Measurements from ENCODE around the gene CHN2.

CHN2 gene

DNA sequence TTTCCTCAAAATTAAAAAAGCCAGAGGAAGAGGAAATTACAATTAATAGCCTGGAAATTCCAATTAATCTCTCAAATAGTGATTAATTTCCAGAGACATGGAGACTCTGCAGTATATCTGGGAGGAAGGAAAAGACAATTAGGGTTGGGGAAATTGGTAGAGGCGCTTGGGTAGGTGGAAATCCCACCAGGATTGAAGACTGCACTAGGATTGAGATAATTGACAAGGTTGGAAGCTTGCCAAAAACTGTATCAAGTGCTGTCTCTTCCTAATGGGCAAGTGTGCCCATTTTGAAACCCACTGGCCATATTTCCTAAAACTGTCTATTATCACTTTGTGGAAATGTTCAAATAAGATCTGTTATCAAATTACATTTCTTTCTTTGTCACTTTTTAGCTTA is 21.6 kb downstream of the CHN2 start:
- Histone ChIP-seq H3K9me3 (ENCODE audit: control insufficient read depth, low read length) (no peaks in the 10 kb centered on the region), H3K27ac (ENCODE audit: insufficient read depth, low read length, poor library complexity, severe bottlenecking) (no peak overlapping the region), H3K27me3 (replicated peaks; ENCODE audit: control insufficient read depth, insufficient read depth, low read length, poor library complexity, severe bottlenecking) (no peaks in the 10 kb centered on the region), H3K4me3 (ENCODE audit: insufficient read depth, low read depth, low read length, poor library complexity, severe bottlenecking) (no peak overlapping the region), H3K36me3 (ENCODE audit: control insufficient read depth, insufficient read depth, low read length) (no peaks in the 10 kb centered on the region), H3K4me1 (ENCODE audit: control insufficient read depth, insufficient read depth, low read length, poor library complexity, severe bottlenecking) (no peaks in the 10 kb centered on the region)
- no peak for DNase-seq

- Histone ChIP-seq H3K4me1 (ENCODE audit: control insufficient read depth, insufficient read depth, low read length, poor library complexity, severe bottlenecking) (no peaks in the 10 kb centered on the region), H3K27me3 (replicated peaks; ENCODE audit: control insufficient read depth, insufficient read depth, low read length, poor library complexity, severe bottlenecking) (no peaks in the 10 kb centered on the region), H3K27ac (ENCODE audit: insufficient read depth, low read length, poor library complexity, severe bottlenecking) (no peak overlapping the region), H3K9me3 (ENCODE audit: control insufficient read depth, low read length) (no peaks in the 10 kb centered on the region), H3K36me3 (ENCODE audit: control insufficient read depth, insufficient read depth, low read length) (no peaks in the 10 kb centered on the region), H3K4me3 (ENCODE audit: insufficient read depth, low read depth, low read length, poor library complexity, severe bottlenecking) (no peak overlapping the region)
- DNase-seq, result no peak
Measured at GRCh38 chr7:29217113-29217512, 22.5 kb downstream of the CHN2 start.

DNA sequence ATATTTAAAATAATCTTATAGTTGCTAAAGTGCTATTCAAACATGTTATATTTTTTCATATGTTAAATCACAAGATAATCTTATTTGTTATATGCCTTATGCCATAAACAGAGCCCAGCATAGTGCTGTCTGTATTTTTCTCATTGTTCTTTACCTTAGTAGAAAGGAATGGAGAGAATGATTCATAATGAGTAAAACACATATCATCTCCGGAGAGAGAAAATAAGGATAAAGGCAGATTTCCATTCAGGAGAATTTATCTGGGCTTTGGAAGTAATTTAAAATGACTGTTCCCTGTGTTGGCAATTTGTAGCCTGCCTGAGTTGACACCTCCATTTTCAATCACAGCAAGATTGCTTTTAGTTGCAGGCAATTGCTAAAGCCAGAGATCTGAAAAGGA is 30.2 kb downstream of the CHN2 start:
- Histone ChIP-seq H3K27me3 (replicated peaks; ENCODE audit: control insufficient read depth, insufficient read depth, low read length, poor library complexity, severe bottlenecking) (no peaks in the 10 kb centered on the region), H3K27ac (ENCODE audit: insufficient read depth, low read length, poor library complexity, severe bottlenecking) (no peak overlapping the region), H3K4me3 (ENCODE audit: insufficient read depth, low read depth, low read length, poor library complexity, severe bottlenecking) (no peak overlapping the region), H3K36me3 (ENCODE audit: control insufficient read depth, insufficient read depth, low read length) (no peaks in the 10 kb centered on the region), H3K9me3 (ENCODE audit: control insufficient read depth, low read length) (no peaks in the 10 kb centered on the region), H3K4me1 (ENCODE audit: control insufficient read depth, insufficient read depth, low read length, poor library complexity, severe bottlenecking) (no peaks in the 10 kb centered on the region)
- DNase-seq, result no peak

DNA sequence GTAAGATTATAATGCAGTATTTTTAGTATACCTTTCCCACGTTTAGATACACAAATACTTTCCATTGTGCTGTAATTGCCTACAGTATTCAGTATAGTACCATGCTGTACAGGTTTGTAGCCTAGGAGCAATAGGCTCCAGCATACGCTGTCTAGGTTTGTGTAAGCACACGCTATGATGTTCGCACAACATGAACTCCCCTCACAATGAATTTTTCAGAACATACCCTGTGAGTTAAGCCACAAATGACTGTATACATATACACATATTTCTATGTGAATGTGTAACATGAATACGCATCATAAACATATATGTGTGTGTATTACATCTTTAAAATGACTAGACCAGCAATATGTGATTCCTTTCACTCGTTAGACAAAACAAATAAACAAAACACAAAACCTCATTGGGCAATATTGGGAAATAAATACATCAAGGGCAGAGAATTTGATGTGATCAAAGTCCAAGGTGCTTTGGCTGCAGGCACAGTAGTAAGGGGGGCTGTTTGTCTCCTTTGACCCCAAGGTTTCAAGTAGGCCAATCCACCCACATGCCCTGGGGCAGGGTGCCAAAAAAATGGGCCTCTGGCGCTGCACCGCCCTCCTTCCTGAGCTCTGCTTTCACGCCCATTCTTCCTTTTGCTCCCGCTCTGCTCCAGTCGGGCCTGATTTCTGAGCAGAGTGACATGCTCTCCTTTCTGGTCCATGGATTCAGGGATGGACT is 33.9 kb downstream of the CHN2 start:
- Histone ChIP-seq H3K4me3 (ENCODE audit: insufficient read depth, low read depth, low read length, poor library complexity, severe bottlenecking) (no peak overlapping the region), H3K9me3 (ENCODE audit: control insufficient read depth, low read length) (no peaks in the 10 kb centered on the region), H3K4me1 (ENCODE audit: control insufficient read depth, insufficient read depth, low read length, poor library complexity, severe bottlenecking) (no peaks in the 10 kb centered on the region), H3K36me3 (ENCODE audit: control insufficient read depth, insufficient read depth, low read length) (no peaks in the 10 kb centered on the region), H3K27ac (ENCODE audit: insufficient read depth, low read length, poor library complexity, severe bottlenecking) (no peak overlapping the region), H3K27me3 (replicated peaks; ENCODE audit: control insufficient read depth, insufficient read depth, low read length, poor library complexity, severe bottlenecking) (no peaks in the 10 kb centered on the region)
- no peak for DNase-seq

GRCh38 chr7:29229066-29229465 is 34.5 kb downstream of the CHN2 start:
- Histone ChIP-seq H3K27me3 (replicated peaks; ENCODE audit: control insufficient read depth, insufficient read depth, low read length, poor library complexity, severe bottlenecking) (no peaks in the 10 kb centered on the region), H3K36me3 (ENCODE audit: control insufficient read depth, insufficient read depth, low read length) (no peaks in the 10 kb centered on the region), H3K27ac (ENCODE audit: insufficient read depth, low read length, poor library complexity, severe bottlenecking) (no peak overlapping the region), H3K4me3 (ENCODE audit: insufficient read depth, low read depth, low read length, poor library complexity, severe bottlenecking) (no peak overlapping the region), H3K9me3 (ENCODE audit: control insufficient read depth, low read length) (no peaks in the 10 kb centered on the region), H3K4me1 (ENCODE audit: control insufficient read depth, insufficient read depth, low read length, poor library complexity, severe bottlenecking) (no peaks in the 10 kb centered on the region)
- DNase-seq, result no peak

- no peaks in the 10 kb centered on the region for H3K4me1 ChIP-seq (ENCODE audit: control insufficient read depth, insufficient read depth, low read length, poor library complexity, severe bottlenecking)
- no peaks in the 10 kb centered on the region for H3K9me3 ChIP-seq (ENCODE audit: control insufficient read depth, low read length)
- H3K27me3 ChIP-seq (replicated peaks; ENCODE audit: control insufficient read depth, insufficient read depth, low read length, poor library complexity, severe bottlenecking), result no peaks in the 10 kb centered on the region
- no peak overlapping the region for H3K27ac ChIP-seq (ENCODE audit: insufficient read depth, low read length, poor library complexity, severe bottlenecking)
- no peak for DNase-seq
- no peak overlapping the region for H3K4me3 ChIP-seq (ENCODE audit: insufficient read depth, low read depth, low read length, poor library complexity, severe bottlenecking)
- H3K36me3 ChIP-seq (ENCODE audit: control insufficient read depth, insufficient read depth, low read length), result no peaks in the 10 kb centered on the region
Measured at GRCh38 chr7:29229946-29230345, 35.4 kb downstream of the CHN2 start.

- no peak overlapping the region for H3K27ac ChIP-seq (ENCODE audit: insufficient read depth, low read length, poor library complexity, severe bottlenecking)
- H3K4me3 ChIP-seq (ENCODE audit: insufficient read depth, low read depth, low read length, poor library complexity, severe bottlenecking), result no peak overlapping the region
- no peak for DNase-seq
Measured at GRCh38 chr7:29230871-29231345, 36.3 kb downstream of the CHN2 start.

DNA sequence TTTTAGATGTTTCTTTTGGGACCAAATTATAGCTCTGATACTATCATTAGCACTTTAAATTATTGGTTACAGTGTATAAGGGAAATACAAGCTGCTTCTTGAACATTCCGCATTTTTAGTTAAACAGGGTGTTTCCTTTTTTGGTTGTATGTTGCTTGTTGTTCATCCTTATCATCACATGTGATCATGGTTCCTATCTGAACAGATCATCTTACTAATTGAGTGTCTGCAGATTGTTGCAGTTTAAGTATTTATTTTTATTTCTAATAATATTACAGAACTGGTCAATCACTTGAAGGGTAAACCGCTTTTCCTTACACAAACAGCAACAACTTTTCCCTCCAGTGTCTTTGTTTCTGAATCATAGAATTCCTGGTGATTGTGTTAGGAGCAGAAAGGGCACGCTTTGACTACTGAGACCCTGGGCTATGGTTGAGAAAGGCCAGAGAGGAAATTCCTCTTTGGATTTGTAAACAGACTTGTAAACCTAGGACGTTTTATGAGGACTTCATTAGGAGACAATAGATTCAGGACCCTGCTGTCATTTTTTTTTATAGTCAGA is 37.2 kb downstream of the CHN2 start:
- Histone ChIP-seq H3K4me3 (ENCODE audit: insufficient read depth, low read depth, low read length, poor library complexity, severe bottlenecking) (no peak overlapping the region), H3K27ac (ENCODE audit: insufficient read depth, low read length, poor library complexity, severe bottlenecking) (no peak overlapping the region), H3K4me1 (ENCODE audit: control insufficient read depth, insufficient read depth, low read length, poor library complexity, severe bottlenecking) (no peaks in the 10 kb centered on the region), H3K9me3 (ENCODE audit: control insufficient read depth, low read length) (no peaks in the 10 kb centered on the region), H3K36me3 (ENCODE audit: control insufficient read depth, insufficient read depth, low read length) (no peaks in the 10 kb centered on the region), H3K27me3 (replicated peaks; ENCODE audit: control insufficient read depth, insufficient read depth, low read length, poor library complexity, severe bottlenecking) (no peaks in the 10 kb centered on the region)
- no peak for DNase-seq

More at GRCh38 chr7:29230871-29231345, 36.3 kb downstream of the CHN2 start:
- Histone ChIP-seq H3K4me1 (ENCODE audit: control insufficient read depth, insufficient read depth, low read length, poor library complexity, severe bottlenecking) (no peaks in the 10 kb centered on the region), H3K27me3 (replicated peaks; ENCODE audit: control insufficient read depth, insufficient read depth, low read length, poor library complexity, severe bottlenecking) (no peaks in the 10 kb centered on the region), H3K9me3 (ENCODE audit: control insufficient read depth, low read length) (no peaks in the 10 kb centered on the region), H3K36me3 (ENCODE audit: control insufficient read depth, insufficient read depth, low read length) (no peaks in the 10 kb centered on the region)

- H3K9me3 ChIP-seq (ENCODE audit: control insufficient read depth, low read length), result no peaks in the 10 kb centered on the region
- H3K36me3 ChIP-seq (ENCODE audit: control insufficient read depth, insufficient read depth, low read length), result no peaks in the 10 kb centered on the region
- no peak overlapping the region for H3K4me3 ChIP-seq (ENCODE audit: insufficient read depth, low read depth, low read length, poor library complexity, severe bottlenecking)
- H3K27me3 ChIP-seq (replicated peaks; ENCODE audit: control insufficient read depth, insufficient read depth, low read length, poor library complexity, severe bottlenecking), result no peaks in the 10 kb centered on the region
- no peak overlapping the region for H3K27ac ChIP-seq (ENCODE audit: insufficient read depth, low read length, poor library complexity, severe bottlenecking)
- DNase-seq, result no peak
- no peaks in the 10 kb centered on the region for H3K4me1 ChIP-seq (ENCODE audit: control insufficient read depth, insufficient read depth, low read length, poor library complexity, severe bottlenecking)
Measured at GRCh38 chr7:29234438-29234837, 39.9 kb downstream of the CHN2 start.

- DNase-seq, result no peak
- Histone ChIP-seq H3K9me3 (ENCODE audit: control insufficient read depth, low read length) (no peaks in the 10 kb centered on the region), H3K4me3 (ENCODE audit: insufficient read depth, low read depth, low read length, poor library complexity, severe bottlenecking) (no peak overlapping the region), H3K36me3 (ENCODE audit: control insufficient read depth, insufficient read depth, low read length) (no peaks in the 10 kb centered on the region), H3K4me1 (ENCODE audit: control insufficient read depth, insufficient read depth, low read length, poor library complexity, severe bottlenecking) (no peaks in the 10 kb centered on the region), H3K27me3 (replicated peaks; ENCODE audit: control insufficient read depth, insufficient read depth, low read length, poor library complexity, severe bottlenecking) (no peaks in the 10 kb centered on the region), H3K27ac (ENCODE audit: insufficient read depth, low read length, poor library complexity, severe bottlenecking) (no peak overlapping the region)
Measured at GRCh38 chr7:29236071-29236580, 41.6 kb downstream of the CHN2 start.

Measured in effector memory CD4-positive, alpha-beta T cell (primary cell).